ENCODE data around the gene RSPH9. TPM values are rescaled to one million over a fixed set of nuclear protein-coding genes. Genes with fewer than 3 reads are reported as not detected.

RSPH9 gene, protein sequence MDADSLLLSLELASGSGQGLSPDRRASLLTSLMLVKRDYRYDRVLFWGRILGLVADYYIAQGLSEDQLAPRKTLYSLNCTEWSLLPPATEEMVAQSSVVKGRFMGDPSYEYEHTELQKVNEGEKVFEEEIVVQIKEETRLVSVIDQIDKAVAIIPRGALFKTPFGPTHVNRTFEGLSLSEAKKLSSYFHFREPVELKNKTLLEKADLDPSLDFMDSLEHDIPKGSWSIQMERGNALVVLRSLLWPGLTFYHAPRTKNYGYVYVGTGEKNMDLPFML
- total RNA-seq (2022; extraction: Qiagen RNA extraction): 0.12 to 0.29 TPM (median 0.17 TPM) in 5 replicates

DNA sequence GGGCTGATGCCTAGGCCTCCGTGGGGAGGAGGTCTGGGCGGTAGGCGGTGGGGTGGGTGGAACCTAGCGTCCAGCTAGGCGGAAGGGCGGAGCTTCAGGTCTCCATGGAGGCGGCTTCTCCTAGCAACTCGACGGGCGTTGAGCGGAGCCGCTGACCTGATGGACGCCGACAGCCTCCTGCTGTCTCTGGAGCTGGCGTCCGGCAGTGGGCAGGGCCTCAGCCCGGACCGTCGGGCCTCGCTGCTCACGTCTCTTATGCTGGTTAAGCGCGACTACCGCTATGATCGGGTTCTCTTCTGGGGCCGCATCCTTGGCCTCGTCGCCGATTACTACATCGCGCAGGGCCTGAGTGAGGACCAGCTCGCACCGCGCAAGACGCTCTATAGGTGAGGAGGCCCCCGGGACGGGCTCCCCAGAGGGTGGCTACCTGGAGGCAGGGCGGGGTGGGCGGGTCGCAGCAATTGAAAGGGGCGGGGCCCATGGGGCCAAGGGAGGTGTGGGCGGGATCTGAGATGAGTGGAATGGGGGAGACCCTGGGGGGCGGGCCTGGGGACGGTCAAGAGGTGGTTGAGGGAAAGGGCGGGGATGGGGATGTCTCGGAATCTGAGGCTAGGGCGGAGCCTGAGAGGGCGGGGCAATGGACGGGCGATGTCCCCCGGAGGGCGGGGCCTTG lies at the start of gene RSPH9:
RSPH9 (plus strand) TSS at position 97 of the 673 bp plus-strand sequence; CDS start at position 160, 63 bp downstream.

GRCh38 chr6:43629104-43629504 lies 15.7 kb upstream of the RSPH9 start, which contains the start of gene GTPBP2:
GTPBP2 (minus strand) TSS chr6:43629264; CDS start chr6:43629162, 102 bp downstream.

DNA sequence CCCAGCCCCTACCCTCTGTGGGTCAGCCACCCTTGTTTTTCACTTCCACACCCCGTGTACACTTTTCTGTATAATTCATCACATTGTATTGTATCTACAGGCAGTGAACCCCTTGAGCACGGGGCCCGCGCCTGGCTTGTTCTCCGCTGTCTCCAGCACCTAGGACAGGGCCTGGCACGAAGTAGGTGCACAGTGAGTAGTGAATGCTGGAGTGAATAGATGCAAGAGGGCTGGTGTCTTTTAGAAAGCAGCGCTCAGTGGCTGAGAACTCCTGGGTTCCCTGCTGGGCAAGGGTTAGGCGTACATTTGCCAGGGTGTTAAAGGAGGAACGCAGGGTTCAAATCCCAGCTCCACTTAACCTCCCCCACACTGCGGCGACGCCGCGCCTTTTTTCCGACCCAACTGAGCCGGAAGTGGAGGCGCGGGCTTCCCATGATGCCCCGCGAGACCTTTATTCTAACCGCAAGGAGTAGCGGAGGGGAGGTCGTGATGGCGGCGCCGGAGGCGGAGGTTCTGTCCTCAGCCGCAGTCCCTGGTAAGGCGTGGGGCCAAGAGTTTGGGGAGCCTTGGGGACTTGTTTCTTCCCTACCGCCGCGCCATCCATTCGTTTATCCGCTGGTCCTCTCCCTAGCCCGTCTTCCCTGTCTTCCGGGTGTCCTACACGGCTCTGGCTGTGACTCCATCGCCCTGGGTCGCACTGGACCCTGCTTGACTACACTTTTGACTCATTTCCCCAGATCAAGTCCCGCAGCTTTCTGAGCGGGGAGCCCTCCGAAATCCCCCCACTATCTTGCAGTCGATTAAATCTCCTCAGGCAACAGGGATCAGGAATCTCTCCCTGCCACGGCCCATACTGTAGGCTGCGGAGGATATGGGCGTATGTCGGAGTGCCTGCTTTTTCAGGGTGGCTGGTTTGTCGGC lies 9.2 kb upstream of the RSPH9 start, which contains the start of gene MAD2L1BP:
MAD2L1BP (plus strand) TSS at position 454 of the 921 bp plus-strand sequence; CDS start at position 490, 36 bp downstream.

GRCh38 chr6:43687437-43688347 lies 42.9 kb downstream of the RSPH9 start, which contains the start of gene MRPS18A:
MRPS18A (minus strand) TSS chr6:43687791; CDS start chr6:43687779, 12 bp downstream.

Other genes with a start within 250 kb of the RSPH9 start
- 6.0 to 13.1 TPM (median 10.5 TPM) in 5 replicates for gene ABCC10, start 217.5 kb upstream of the RSPH9 start, total RNA-seq (2022; extraction: Qiagen RNA extraction)
- 3.5 to 8.2 TPM (median 7.0 TPM) in 5 replicates for gene DLK2, start 189.5 kb upstream of the RSPH9 start, total RNA-seq (2022; extraction: Qiagen RNA extraction)
- gene TJAP1, start 167.5 kb upstream of the RSPH9 start, total RNA-seq (2022; extraction: Qiagen RNA extraction): 17.3 to 20.8 TPM (median 20.1 TPM) in 5 replicates
- gene LRRC73, start 134.7 kb upstream of the RSPH9 start, total RNA-seq (2022; extraction: Qiagen RNA extraction): 0.63 to 1.4 TPM (median 1.3 TPM) in 5 replicates
- 68.9 to 77.0 TPM (median 70.5 TPM) in 5 replicates for gene YIPF3, start 128.1 kb upstream of the RSPH9 start, total RNA-seq (2022; extraction: Qiagen RNA extraction)
- gene POLR1C, start 127.9 kb upstream of the RSPH9 start, total RNA-seq (2022; extraction: Qiagen RNA extraction): 44.5 to 60.7 TPM (median 49.6 TPM) in 5 replicates
- 24.7 to 29.7 TPM (median 29.3 TPM) in 5 replicates for gene XPO5, start 69.0 kb upstream of the RSPH9 start, total RNA-seq (2022; extraction: Qiagen RNA extraction)
- 6.9 to 10.9 TPM (median 9.4 TPM) in 5 replicates for gene POLH, start 68.9 kb upstream of the RSPH9 start, total RNA-seq (2022; extraction: Qiagen RNA extraction)
- gene GTPBP2, start 15.8 kb upstream of the RSPH9 start, total RNA-seq (2022; extraction: Qiagen RNA extraction): 16.2 to 23.6 TPM (median 21.4 TPM) in 5 replicates
- 33.4 to 40.0 TPM (median 35.9 TPM) in 5 replicates for gene MAD2L1BP, start 9.2 kb upstream of the RSPH9 start, total RNA-seq (2022; extraction: Qiagen RNA extraction)
- gene MRPS18A, start 42.8 kb downstream of the RSPH9 start, total RNA-seq (2022; extraction: Qiagen RNA extraction): 44.6 to 49.3 TPM (median 48.9 TPM) in 5 replicates
- 27.9 to 37.4 TPM (median 34.9 TPM) in 5 replicates for gene VEGFA, start 125.2 kb downstream of the RSPH9 start, total RNA-seq (2022; extraction: Qiagen RNA extraction)